ENCODE measurements around the gene HYLS1. TPM values are rescaled to one million over a fixed set of nuclear protein-coding genes. Genes with fewer than 3 reads are reported as not detected.

HYLS1 gene
- total RNA-seq, 1 experiment from 2014 or later = 4.8 TPM

GRCh38 chr11:125872138-125872491 is 15.4 kb upstream of the HYLS1 start:
- H3K27ac ChIP-seq (ENCODE audit: low read length) = no peak overlapping the region
- no peak overlapping the region for H3K4me2 ChIP-seq (ENCODE audit: low read depth, low read length, poor library complexity, severe bottlenecking)
- no peaks in the 10 kb centered on the region for H4K20me1 ChIP-seq (ENCODE audit: insufficient read depth, low read depth, low read length)
- no peaks in the 10 kb centered on the region for H3K9me2 ChIP-seq (replicated peaks; ENCODE audit: insufficient read depth, low read length)
- no peaks in the 10 kb centered on the region for H3K9me3 ChIP-seq (ENCODE audit: low read length)
- H3K4me1 ChIP-seq (ENCODE audit: low read length) = no peaks in the 10 kb centered on the region
- no peak for DNase-seq
- no peak overlapping the region for H3K9ac ChIP-seq (ENCODE audit: low read length)
- H3K27me3 ChIP-seq (ENCODE audit: low read length) = no peaks in the 10 kb centered on the region
- H2AFZ ChIP-seq (ENCODE audit: low read length) = no peak overlapping the region
- H3K36me3 ChIP-seq (ENCODE audit: insufficient read depth, low read length) = no peaks in the 10 kb centered on the region
- no peak overlapping the region for H3K4me3 ChIP-seq (ENCODE audit: low read length)
- no peaks in the 10 kb centered on the region for H3K79me2 ChIP-seq (ENCODE audit: low read length)

GRCh38 chr11:125873881-125874555 is 13.4 kb upstream of the HYLS1 start:
- no peak overlapping the region for H3K9ac ChIP-seq (ENCODE audit: low read length)
- H3K9me2 ChIP-seq (replicated peaks; ENCODE audit: insufficient read depth, low read length) = no peaks in the 10 kb centered on the region
- no peaks in the 10 kb centered on the region for H3K36me3 ChIP-seq (ENCODE audit: insufficient read depth, low read length)
- no peak overlapping the region for H3K4me3 ChIP-seq (ENCODE audit: low read length)
- no peak overlapping the region for H3K4me2 ChIP-seq (ENCODE audit: low read depth, low read length, poor library complexity, severe bottlenecking)
- H3K4me1 ChIP-seq (ENCODE audit: low read length) = no peaks in the 10 kb centered on the region
- H4K20me1 ChIP-seq (ENCODE audit: insufficient read depth, low read depth, low read length) = no peaks in the 10 kb centered on the region
- H3K27ac ChIP-seq (ENCODE audit: low read length) = no peak overlapping the region
- H3K79me2 ChIP-seq (ENCODE audit: low read length) = no peaks in the 10 kb centered on the region
- no peak for DNase-seq
- H2AFZ ChIP-seq (ENCODE audit: low read length) = no peak overlapping the region
- H3K9me3 ChIP-seq (ENCODE audit: low read length) = no peaks in the 10 kb centered on the region
- no peaks in the 10 kb centered on the region for H3K27me3 ChIP-seq (ENCODE audit: low read length)

GRCh38 chr11:125874556-125875124 is 12.8 kb upstream of the HYLS1 start:
- Histone ChIP-seq H4K20me1 (ENCODE audit: insufficient read depth, low read depth, low read length) (no peaks in the 10 kb centered on the region), H2AFZ (ENCODE audit: low read length) (no peak overlapping the region), H3K27ac (ENCODE audit: low read length) (no peak overlapping the region), H3K4me1 (ENCODE audit: low read length) (no peaks in the 10 kb centered on the region), H3K9ac (ENCODE audit: low read length) (no peak overlapping the region), H3K79me2 (ENCODE audit: low read length) (no peaks in the 10 kb centered on the region), H3K9me2 (replicated peaks; ENCODE audit: insufficient read depth, low read length) (no peaks in the 10 kb centered on the region), H3K36me3 (ENCODE audit: insufficient read depth, low read length) (no peaks in the 10 kb centered on the region), H3K4me3 (ENCODE audit: low read length) (no peak overlapping the region), H3K4me2 (ENCODE audit: low read depth, low read length, poor library complexity, severe bottlenecking) (no peak overlapping the region), H3K9me3 (ENCODE audit: low read length) (no peaks in the 10 kb centered on the region), H3K27me3 (ENCODE audit: low read length) (no peaks in the 10 kb centered on the region)
- peak; percentile 68 for DNase-seq

GRCh38 chr11:125881291-125881690 is 6.2 kb upstream of the HYLS1 start:
- Histone ChIP-seq H3K27ac (ENCODE audit: low read length) (no peak overlapping the region), H3K4me1 (ENCODE audit: low read length) (no peaks in the 10 kb centered on the region; the same call in 1 of the 2 replicates), H3K79me2 (ENCODE audit: low read length) (no peaks in the 10 kb centered on the region), H3K9me3 (ENCODE audit: low read length) (no peaks in the 10 kb centered on the region), H2AFZ (ENCODE audit: low read length) (no peak overlapping the region), H4K20me1 (ENCODE audit: insufficient read depth, low read depth, low read length) (no peaks in the 10 kb centered on the region), H3K4me2 (ENCODE audit: low read depth, low read length, poor library complexity, severe bottlenecking) (no peak overlapping the region), H3K36me3 (ENCODE audit: insufficient read depth, low read length) (no peaks in the 10 kb centered on the region), H3K27me3 (ENCODE audit: low read length) (no peaks in the 10 kb centered on the region), H3K4me3 (ENCODE audit: low read length) (no peak overlapping the region), H3K9me2 (replicated peaks; ENCODE audit: insufficient read depth, low read length) (no peaks in the 10 kb centered on the region), H3K9ac (ENCODE audit: low read length) (no peak overlapping the region)
- no peak for DNase-seq

- Histone ChIP-seq H3K79me2 (ENCODE audit: low read length) (no peaks in the 10 kb centered on the region), H4K20me1 (ENCODE audit: insufficient read depth, low read depth, low read length) (no peaks in the 10 kb centered on the region), H3K4me3 (ENCODE audit: low read length) (no peak overlapping the region), H2AFZ (ENCODE audit: low read length) (no peak overlapping the region), H3K4me1 (ENCODE audit: low read length) (peaks cover 10% of the 10 kb centered on the region), H3K4me2 (ENCODE audit: low read depth, low read length, poor library complexity, severe bottlenecking) (no peak overlapping the region), H3K9ac (ENCODE audit: low read length) (no peak overlapping the region), H3K27me3 (ENCODE audit: low read length) (no peaks in the 10 kb centered on the region), H3K36me3 (ENCODE audit: insufficient read depth, low read length) (no peaks in the 10 kb centered on the region), H3K27ac (ENCODE audit: low read length) (no peak overlapping the region), H3K9me2 (replicated peaks; ENCODE audit: insufficient read depth, low read length) (no peaks in the 10 kb centered on the region), H3K9me3 (ENCODE audit: low read length) (no peaks in the 10 kb centered on the region)
- DNase-seq = no peak
Measured at GRCh38 chr11:125883375-125883774, 4.1 kb upstream of the HYLS1 start.

GRCh38 chr11:125886997-125887372 is 483 bp upstream of the HYLS1 start:
- DNase-seq = peak; percentile 65
- Histone ChIP-seq H3K27ac (ENCODE audit: low read length) (no peak overlapping the region), H4K20me1 (ENCODE audit: insufficient read depth, low read depth, low read length) (no peaks in the 10 kb centered on the region), H3K79me2 (ENCODE audit: low read length) (no peaks in the 10 kb centered on the region; the same call in 1 of the 2 replicates), H3K36me3 (ENCODE audit: insufficient read depth, low read length) (no peaks in the 10 kb centered on the region), H3K9me2 (replicated peaks; ENCODE audit: insufficient read depth, low read length) (no peaks in the 10 kb centered on the region), H3K9me3 (ENCODE audit: low read length) (no peaks in the 10 kb centered on the region), H3K4me2 (ENCODE audit: low read depth, low read length, poor library complexity, severe bottlenecking) (peak overlapping the region; percentile 72), H3K9ac (ENCODE audit: low read length) (peak overlapping the region; percentile 76), H3K4me1 (ENCODE audit: low read length) (peaks cover 11% of the 10 kb centered on the region), H3K4me3 (ENCODE audit: low read length) (peak overlapping the region; percentile 69; the same call in 1 of the 2 replicates), H3K27me3 (ENCODE audit: low read length) (no peaks in the 10 kb centered on the region), H2AFZ (ENCODE audit: low read length) (0 out of 2 replicates have a peak overlapping the region, but pooled peaks have one; percentile 71)

GRCh38 chr11:125890447-125891100 is 3.1 kb downstream of the HYLS1 start:
- H3K36me3 ChIP-seq (ENCODE audit: insufficient read depth, low read length) = no peaks in the 10 kb centered on the region; the same call in 1 of the 2 replicates
- H3K9me3 ChIP-seq (ENCODE audit: low read length) = no peaks in the 10 kb centered on the region
- H3K4me1 ChIP-seq (ENCODE audit: low read length) = peaks cover 11% of the 10 kb centered on the region
- no peaks in the 10 kb centered on the region for H4K20me1 ChIP-seq (ENCODE audit: insufficient read depth, low read depth, low read length)
- no peak for DNase-seq
- peaks cover 9% of the 10 kb centered on the region; the same call in 1 of the 2 replicates for H3K79me2 ChIP-seq (ENCODE audit: low read length)
- no peaks in the 10 kb centered on the region for H3K27me3 ChIP-seq (ENCODE audit: low read length)
- H3K9ac ChIP-seq (ENCODE audit: low read length) = no peak overlapping the region
- H3K4me3 ChIP-seq (ENCODE audit: low read length) = no peak overlapping the region
- no peak overlapping the region for H3K27ac ChIP-seq (ENCODE audit: low read length)
- H3K4me2 ChIP-seq (ENCODE audit: low read depth, low read length, poor library complexity, severe bottlenecking) = no peak overlapping the region
- H3K9me2 ChIP-seq (replicated peaks; ENCODE audit: insufficient read depth, low read length) = no peaks in the 10 kb centered on the region
- H2AFZ ChIP-seq (ENCODE audit: low read length) = no peak overlapping the region

GRCh38 chr11:125892071-125892470 is 4.6 kb downstream of the HYLS1 start:
- H3K4me1 ChIP-seq (ENCODE audit: low read length) = peaks cover 6% of the 10 kb centered on the region
- no peaks in the 10 kb centered on the region; the same call in 1 of the 2 replicates for H3K36me3 ChIP-seq (ENCODE audit: insufficient read depth, low read length)
- H3K9me3 ChIP-seq (ENCODE audit: low read length) = no peaks in the 10 kb centered on the region
- H3K9me2 ChIP-seq (replicated peaks; ENCODE audit: insufficient read depth, low read length) = no peaks in the 10 kb centered on the region
- no peaks in the 10 kb centered on the region for H3K27me3 ChIP-seq (ENCODE audit: low read length)
- no peak overlapping the region for H3K27ac ChIP-seq (ENCODE audit: low read length)
- no peak overlapping the region for H3K4me2 ChIP-seq (ENCODE audit: low read depth, low read length, poor library complexity, severe bottlenecking)
- H3K9ac ChIP-seq (ENCODE audit: low read length) = no peak overlapping the region
- no peaks in the 10 kb centered on the region for H4K20me1 ChIP-seq (ENCODE audit: insufficient read depth, low read depth, low read length)
- no peak for DNase-seq
- H3K79me2 ChIP-seq (ENCODE audit: low read length) = peaks cover 18% of the 10 kb centered on the region; the same call in 1 of the 2 replicates
- H3K4me3 ChIP-seq (ENCODE audit: low read length) = no peak overlapping the region
- H2AFZ ChIP-seq (ENCODE audit: low read length) = no peak overlapping the region
